Activated CD8-positive, alpha-beta memory T cell treated with anti-CD3 and anti-CD28 coated beads for 48 hours (primary cell): ENCODE data around the gene PEX26.
"Not testable (repeated sequence)": the region's sequence is repeated elsewhere in the genome, so short reads cannot be mapped to it uniquely, and the experiment has no call there.

Experiments used
- DNase-seq, 3 experiments: peaks; one replicate each; pipeline ENCODE4 v3.0.0-alpha.2; 2020; ENCODE audit warnings: low read depth in 2 of 3, low spot score in 2 of 3

The PEX26 gene

GRCh38 chr22:18056161-18056666, 21.6 kb upstream of the PEX26 start:
- DNase-seq, result no peak

DNA sequence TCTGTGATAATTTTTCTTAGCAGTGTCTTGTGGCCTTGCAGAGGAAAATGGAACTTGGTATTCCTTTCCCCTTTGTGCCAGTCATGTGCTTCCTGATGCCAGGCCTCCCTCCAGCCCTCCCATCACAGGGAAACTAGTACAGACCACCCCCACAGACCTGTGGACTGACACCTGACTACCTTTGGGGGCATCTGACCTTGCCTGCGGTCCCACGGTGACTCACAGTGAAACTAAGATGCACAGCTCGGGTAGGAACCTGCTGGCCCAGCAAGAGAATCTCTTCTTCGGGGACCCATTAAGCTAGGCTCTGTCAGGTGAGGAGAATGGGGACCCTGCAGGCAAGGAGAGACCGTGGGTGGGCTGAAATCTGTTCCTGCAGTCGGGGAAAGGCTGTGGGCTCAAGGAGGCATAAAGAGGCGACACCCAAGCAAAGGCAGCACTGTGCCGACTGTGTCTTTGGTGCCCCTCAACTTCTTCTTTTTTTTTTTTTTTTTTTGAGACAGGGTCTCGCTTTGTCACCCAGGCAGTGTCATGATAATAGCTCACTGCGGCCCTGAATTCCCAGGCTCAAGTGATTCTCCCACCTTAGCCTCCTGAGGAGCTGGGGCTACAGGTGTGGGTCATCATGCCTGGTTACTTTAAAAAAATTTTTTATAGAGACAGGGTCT, 20.8 kb upstream of the PEX26 start:
- DNase-seq, result no peak

DNA sequence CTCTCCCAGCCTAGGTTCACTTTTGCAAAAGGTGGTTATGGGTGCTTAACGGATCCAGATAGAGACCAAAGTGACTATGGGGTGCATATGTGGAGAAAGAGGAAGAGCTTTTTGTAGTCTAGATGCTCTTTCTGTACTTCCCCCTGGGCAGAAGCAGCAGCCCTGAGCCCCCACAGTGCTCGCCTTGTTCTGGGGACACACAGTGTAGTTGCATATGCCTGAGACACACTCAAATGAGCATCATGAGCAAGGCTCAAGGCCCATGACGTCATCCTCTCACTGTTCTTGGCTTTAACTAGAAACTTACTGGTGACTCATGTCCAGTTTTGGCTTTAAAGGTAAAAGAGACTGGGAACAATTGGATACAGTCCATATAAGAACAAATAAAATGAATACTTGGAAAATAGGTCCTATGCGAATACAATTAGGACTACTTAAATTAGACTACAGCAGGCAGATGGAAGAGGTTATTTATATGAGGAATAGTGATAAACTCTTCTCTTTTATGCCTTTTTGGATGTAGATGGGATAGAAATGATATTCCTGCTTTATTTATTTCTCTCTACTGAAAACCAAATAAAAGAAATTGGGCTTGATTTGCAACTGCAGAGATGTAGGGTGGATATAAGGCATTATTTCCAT, 20.1 kb upstream of the PEX26 start:
- no peak for DNase-seq

GRCh38 chr22:18058371-18059093, 19.3 kb upstream of the PEX26 start:
- no peak for DNase-seq

- no peak for DNase-seq
These were observed 18.7 kb upstream of the PEX26 start for GRCh38 chr22:18059094-18059417.

DNA sequence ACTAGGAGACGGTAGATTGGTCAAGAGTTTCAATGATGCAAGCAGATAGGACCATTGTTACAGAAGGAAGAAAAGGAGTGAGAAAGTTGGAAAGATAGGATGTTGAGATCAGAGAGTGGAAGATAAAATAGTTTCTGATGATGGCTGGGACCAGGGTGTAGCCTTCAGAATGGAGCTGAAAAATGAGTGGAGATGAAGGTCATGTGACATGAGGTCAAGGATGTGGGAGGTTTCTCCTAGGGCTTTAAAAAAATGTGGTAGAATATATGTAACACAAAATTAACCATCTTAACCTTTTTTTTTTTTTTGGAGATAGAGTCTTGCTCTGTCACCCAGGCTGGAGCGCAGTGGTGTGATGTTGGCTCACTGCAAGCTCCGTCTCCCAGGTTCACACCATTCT, 18.3 kb upstream of the PEX26 start:
- DNase-seq, result no peak

DNA sequence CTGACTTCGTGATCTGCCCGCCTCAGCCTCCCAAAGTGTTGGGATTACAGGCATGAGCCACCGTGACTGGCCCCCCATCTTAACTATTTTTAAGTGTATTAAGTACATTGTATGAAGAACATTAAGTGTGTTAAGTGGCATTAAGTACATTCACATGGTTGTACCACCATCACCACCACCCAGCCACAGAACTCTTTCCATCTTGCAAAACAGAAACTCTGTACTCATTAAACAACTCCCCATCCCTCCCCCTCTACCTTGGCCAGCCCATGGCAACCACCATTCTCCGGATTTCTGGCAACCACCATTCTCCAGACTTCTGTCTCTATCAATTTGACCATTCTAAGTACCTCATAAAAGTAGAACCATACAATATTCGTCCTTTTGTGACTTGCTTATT, 17.8 kb upstream of the PEX26 start:
- no peak for DNase-seq

GRCh38 chr22:18060646-18061620, 16.9 kb upstream of the PEX26 start:
- DNase-seq, result no peak

- DNase-seq, result no peak
These were observed 15.4 kb upstream of the PEX26 start for GRCh38 chr22:18062421-18062820.

DNA sequence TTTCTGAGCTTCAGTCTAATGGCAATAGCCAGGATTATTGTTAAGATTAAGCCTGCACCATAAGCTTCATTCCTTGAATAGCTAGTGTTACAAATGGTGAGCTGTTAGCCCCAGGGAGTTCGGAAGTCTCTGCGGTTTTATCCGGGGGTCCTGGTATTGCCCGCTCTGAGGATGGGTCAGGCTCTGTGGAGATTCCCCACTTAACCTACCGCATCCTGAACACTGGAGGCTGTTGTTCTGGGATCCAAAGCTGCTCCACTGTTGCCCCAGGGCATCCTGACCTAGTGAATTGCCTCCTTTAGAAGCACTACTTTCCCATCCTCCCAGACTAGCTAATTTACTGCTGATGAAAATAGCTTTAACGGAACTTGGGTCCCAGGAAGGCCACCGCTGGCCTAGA, 14.5 kb upstream of the PEX26 start:
- no peak for DNase-seq

DNA sequence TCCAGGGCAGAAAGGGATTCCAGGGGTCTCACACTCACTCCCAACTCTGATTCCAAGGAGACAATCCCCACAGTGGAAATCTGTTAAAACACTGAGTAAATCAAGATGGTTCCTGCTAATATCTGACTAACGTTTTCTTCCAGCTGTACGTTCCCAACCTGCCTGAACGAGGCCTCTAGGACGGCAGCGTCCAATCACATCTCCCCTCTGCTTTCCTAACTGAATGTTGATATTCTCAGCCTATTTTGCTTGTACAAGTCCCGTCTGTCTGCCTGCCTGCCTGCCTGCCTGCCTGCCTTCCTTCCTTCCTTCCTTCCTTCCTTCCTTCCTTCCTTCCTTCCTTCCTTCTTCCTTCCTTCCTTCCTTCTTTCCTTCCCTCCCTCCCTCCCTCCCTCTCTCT, 14.1 kb upstream of the PEX26 start:
- not testable (repeated sequence) for DNase-seq

DNA sequence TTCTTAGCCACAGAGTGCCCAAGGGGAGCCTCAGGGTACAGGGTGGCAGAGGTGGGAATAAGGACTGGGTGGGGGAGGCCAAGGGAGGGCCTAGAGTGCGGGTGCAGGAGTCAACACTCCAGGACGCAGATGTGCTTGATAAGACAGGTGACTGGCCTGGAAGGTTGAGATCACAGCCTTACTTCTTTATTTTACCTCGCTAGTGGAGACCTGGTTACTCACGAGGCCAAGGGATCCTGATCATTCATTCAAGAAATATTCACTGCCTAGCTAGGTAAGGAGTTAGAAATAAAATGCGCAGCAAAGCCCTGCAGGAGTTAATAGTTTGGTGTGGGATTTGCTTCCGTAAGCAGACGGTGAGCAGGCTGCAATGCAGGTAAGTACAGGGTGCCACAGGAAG, 13.2 kb upstream of the PEX26 start:
- DNase-seq, result no peak

- DNase-seq, result no peak
These were observed 12.5 kb upstream of the PEX26 start for GRCh38 chr22:18065256-18065655.

- no peak for DNase-seq
These were observed 11.5 kb upstream of the PEX26 start for GRCh38 chr22:18066181-18066859.

GRCh38 chr22:18067121-18067520, 10.7 kb upstream of the PEX26 start:
- DNase-seq, result no peak

GRCh38 chr22:18067548-18068341, 10.0 kb upstream of the PEX26 start:
- DNase-seq, result no peak

DNA sequence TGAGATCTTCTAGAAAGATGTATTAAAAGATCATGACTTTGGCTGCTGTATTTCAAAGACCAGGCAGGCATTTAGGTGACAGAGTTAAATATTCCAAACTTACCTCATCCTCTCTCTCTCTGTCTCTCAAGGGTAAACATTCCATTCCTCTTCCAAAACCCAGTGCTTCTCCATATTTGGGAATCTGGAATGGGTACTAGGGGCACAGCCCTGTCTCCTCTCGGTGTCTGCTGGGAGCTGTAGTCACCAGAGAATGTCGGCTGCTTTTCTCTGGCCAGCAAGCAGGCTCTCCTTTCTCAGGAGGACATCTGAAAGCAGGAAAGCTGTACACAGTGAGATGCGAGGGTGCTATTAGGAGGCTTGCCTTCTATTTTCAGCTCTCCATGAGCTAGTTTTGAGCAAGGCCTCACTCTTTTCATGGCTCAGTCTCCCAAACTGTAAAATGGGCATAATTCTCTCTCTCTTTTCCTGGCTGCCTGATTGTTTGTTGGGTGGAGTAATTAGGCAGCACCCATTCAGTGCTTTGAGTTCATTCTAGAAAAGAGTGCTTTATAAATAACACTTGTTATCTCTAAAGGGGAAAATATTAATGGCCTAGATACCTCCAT, 9.3 kb upstream of the PEX26 start:
- no peak for DNase-seq

- DNase-seq, result no peak
These were observed 8.7 kb upstream of the PEX26 start for GRCh38 chr22:18069041-18069440.

- DNase-seq, result no peak
These were observed 7.7 kb upstream of the PEX26 start for GRCh38 chr22:18070041-18070440.
